Germinal center (tissue), 1 donor: ENCODE results near the gene RYR3.
"Not testable (repeated sequence)": the region's sequence is repeated elsewhere in the genome, so short reads cannot be mapped to it uniquely, and the experiment has no call there.

Experiments
- DNase-seq: peaks from one replicate; pipeline ENCODE4 v3.0.0; 2012; ENCODE audit warnings: mixed read lengths, low spot score

Gene RYR3

GRCh38 chr15:33516563-33516962, 205.8 kb downstream of the RYR3 start:
- DNase-seq = no peak

GRCh38 chr15:33517944-33518343, 207.2 kb downstream of the RYR3 start:
- no peak for DNase-seq

GRCh38 chr15:33518421-33518820, 207.7 kb downstream of the RYR3 start:
- no peak for DNase-seq

GRCh38 chr15:33524274-33524673, 213.5 kb downstream of the RYR3 start:
- no peak for DNase-seq

DNA sequence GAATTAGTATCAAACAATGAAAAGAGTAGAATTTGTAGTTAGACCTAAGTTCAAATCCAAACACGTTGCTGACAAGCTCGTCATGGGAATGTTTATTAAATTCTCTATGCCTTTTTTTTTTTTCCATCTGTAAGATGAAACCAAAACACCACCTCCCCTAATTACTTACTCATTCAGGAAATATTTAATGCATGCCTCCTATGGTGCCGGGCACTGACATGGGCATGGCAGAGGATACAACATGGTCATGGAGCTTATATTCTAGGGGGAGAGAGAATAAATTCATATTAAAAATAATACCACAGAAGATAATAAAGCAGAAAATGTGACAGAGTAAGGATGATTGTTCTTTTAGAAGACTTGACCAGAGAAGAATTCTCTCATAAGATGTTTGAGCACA, 215.8 kb downstream of the RYR3 start:
- DNase-seq = no peak

DNA sequence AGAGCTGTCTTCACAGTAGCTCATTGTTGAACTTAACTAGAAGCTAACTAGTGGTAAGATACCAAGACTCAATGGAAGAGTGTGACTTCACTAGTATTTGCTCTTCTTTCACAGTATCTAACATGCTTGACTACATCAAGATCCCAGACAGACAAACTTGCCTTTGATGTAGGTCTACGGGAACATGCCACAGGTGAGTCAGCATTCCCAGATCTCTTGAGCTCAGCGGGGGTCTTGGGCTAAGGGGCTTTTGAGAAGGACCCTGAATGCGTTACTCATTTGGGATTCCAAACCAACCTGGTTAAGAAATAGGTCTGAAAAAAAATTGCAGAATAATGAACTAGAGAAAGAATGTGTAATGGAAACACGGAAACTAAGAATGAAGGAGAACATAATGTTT, 222.4 kb downstream of the RYR3 start:
- DNase-seq = no peak

GRCh38 chr15:33534642-33535041, 223.9 kb downstream of the RYR3 start:
- DNase-seq = no peak

DNA sequence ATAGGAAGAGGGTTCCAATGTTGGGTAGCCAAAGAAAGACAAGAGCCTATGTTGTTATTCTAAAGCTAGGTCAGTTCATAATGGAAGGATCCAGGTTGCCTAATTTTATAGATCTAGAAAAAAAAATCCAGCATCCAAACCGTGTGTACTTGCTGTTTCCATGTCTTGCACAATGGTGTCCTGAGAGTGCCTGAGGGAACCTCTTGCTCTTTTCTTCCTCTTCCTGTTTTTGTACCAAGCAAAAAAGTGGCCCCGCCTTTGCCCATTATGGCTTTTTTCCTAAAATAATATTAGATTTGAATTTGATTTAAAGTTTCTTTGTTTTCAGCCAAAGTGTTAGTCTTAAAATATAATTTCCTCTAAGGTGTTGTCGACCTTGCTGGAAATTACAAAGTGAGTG, 224.4 kb downstream of the RYR3 start:
- DNase-seq = no peak

DNA sequence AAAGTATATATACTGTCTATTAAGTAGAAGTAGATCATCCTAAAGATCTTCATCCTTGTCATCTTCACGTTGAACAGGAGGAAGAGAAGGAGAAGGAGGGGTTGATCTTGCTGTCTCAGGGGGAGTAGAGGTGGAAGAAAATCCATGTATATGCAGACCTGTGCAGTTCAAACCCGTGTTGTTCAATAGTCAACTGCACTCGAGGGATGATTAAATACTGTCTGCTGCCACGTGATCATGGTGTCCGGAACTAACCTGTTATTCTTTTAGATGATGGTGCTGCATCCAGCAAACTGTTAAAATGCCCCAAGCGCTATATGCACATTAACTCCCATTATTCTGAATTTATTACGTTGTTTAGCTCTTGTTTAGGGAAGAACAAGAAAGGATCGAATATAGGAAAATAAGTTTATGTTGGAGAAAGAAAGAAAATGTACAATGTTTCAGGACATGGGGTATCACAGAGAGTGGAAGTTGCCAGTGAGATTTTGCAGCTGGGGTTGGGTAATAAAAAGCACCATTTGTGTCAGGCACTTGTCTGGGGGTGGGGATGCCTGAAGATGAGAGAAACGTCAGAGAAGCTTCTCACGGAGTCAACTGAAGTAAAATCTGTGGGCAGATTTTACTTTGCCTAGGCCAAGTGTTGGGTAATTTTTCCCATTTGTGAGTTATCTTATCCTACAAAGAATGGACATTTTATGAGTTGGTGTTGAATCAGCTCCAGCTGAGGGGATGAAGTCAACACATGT, 229.2 kb downstream of the RYR3 start:
- DNase-seq = no peak

DNA sequence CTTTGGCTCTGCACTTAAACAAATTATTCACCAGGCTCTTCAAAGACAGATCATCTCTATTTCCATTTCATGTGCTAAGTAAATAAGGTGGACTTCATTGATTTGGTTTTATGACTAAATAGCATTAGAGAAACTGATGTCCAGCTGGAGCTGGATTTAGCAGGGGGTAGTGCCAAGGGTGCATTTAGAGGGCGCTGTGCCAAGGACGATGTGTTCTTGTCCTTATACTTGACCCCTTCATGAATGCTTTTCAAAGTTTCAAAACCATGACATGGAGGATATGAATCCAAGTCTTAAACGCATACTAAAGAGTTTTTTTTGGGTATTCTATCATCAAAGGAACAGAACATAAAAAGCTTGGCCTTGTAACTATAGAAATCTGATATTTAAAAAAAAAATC, 233.2 kb downstream of the RYR3 start:
- DNase-seq = no peak

- no peak for DNase-seq
These were observed 235.1 kb downstream of the RYR3 start for GRCh38 chr15:33545866-33546265.

- DNase-seq = no peak
These were observed 237.1 kb downstream of the RYR3 start for GRCh38 chr15:33547876-33548275.

- no peak for DNase-seq
These were observed 241.1 kb downstream of the RYR3 start for GRCh38 chr15:33551860-33552259.

GRCh38 chr15:33553157-33553556, 242.4 kb downstream of the RYR3 start:
- no peak for DNase-seq

GRCh38 chr15:33559207-33559890, 248.6 kb downstream of the RYR3 start:
- DNase-seq = no peak

GRCh38 chr15:33561407-33561806, 250.6 kb downstream of the RYR3 start:
- no peak for DNase-seq

DNA sequence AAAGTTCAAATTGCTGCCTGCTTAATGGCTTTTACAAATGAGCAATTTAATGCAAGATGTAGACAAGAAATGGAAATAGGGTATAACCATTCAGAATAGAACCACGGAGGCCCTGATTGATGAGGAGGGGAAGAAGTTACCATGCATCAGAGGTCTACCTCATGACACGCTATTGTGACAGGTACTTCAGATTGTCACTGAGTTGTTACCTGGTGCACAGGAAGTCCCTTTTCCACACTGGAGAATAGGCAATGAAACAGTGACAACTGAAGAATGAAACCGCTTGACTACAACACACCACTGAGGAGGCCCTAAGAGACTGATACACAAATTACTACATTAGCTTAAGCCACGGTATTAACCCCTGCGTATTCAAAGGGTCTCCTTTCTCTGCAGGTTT, 251.2 kb downstream of the RYR3 start:
- DNase-seq = no peak

DNA sequence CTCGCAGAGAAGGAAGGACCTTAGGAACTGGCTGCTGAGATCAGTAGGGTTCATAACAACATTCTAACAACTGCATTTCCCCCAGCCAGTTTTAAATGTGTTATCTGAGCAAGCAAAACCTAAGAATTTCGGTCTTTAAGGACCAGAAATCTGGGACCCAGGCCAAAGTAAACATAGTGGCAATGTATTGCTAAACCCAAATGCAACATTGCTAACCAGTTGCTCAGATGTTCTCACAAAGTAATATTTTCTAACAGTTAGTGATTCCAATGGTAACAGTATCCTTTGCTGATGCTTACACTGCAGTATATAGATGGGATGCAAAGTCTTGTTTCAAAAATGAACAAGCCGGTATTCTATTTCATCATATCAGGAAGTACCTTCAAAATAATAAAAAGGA, 254.3 kb downstream of the RYR3 start:
- DNase-seq = no peak

- no peak for DNase-seq
These were observed 256.9 kb downstream of the RYR3 start for GRCh38 chr15:33567652-33568051.

DNA sequence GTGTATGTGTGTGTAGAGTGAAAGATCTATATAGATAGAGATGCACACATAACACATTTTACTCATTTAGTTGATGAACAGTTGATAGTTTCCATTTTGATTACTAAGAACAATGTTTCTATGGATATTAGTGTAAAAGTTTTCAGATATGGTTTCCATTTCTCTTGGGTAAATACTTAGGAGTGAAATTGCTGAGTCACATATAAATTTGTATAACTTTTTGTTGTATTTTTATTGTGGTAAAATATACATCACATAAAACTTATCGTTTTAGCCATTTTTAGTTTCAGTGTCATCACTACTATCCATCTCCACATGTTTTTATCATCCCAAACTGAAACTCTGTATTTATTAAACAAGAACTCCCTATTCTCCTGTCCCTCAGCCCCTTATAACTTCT, 258.3 kb downstream of the RYR3 start:
- DNase-seq = no peak

GRCh38 chr15:33577911-33578310, 267.1 kb downstream of the RYR3 start:
- DNase-seq = not testable (repeated sequence)

DNA sequence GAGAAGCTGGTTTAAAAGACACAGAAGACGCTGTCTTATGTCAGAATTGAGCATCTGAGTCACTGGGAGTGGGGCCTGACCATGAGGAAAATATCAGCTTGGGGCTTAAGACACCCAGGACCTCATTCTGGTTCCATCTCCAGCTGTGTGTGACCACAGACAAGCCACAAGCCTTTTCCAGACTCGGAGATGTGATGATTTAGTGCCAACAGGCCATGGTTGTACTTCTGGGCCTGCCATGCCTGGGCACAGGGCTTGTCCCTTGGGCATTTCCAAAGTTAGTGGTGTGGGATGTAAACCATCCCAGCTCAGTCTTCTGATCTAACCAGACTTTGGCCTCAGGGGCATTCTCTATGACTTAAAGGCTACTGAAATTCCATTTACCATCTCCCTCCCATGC, 269.8 kb downstream of the RYR3 start:
- no peak for DNase-seq

DNA sequence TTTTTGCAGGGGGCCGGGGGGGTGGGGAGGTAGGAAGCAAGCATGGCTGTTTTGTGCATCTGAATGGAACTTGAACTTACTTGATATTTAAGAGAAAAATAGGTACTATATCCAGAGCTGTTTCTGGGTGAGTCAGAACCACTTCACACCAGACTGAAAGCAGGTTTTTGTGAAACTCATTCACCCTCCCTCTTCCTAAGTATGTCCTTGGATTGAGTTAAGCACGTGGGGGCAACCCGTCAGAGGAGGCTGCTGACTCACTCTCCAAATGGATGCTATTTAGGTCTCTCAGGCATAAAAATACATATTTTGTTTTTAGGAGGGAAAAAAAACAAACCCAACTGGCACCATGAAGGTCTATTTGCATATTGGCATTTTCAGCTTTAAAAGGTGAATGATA, 270.3 kb downstream of the RYR3 start:
- no peak for DNase-seq

GRCh38 chr15:33584797-33585196, 274.0 kb downstream of the RYR3 start:
- DNase-seq = no peak
